Middle frontal gyrus (tissue), 1 donor: Measurements from ENCODE around the gene FAM149B1.

ENCODE experiments used
- DNase-seq: peaks from one replicate; pipeline ENCODE4 v3.0.0-alpha.2; 2015; ENCODE audit warnings: low spot score; ENCODE audit errors: extremely low spot score

The FAM149B1 gene

DNA sequence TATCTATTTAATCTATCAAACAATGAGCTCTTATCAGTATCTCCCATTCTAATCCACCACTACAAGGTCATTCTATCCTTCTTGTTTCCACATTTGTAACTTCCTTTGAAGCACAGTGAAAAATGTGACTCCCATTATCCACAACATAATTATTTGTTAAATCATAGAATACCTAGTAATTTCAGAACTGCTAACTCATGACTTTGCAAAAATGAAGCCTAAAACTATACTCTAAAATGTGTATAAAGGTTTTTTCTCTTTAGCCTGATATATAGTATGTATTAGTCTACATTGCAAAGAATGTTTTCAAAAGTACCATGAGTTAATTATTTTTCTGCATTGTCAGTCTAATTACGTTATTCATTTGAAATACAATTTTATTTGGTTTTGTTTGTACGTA, 96.5 kb downstream of the FAM149B1 start:
- DNase-seq, result no peak

DNA sequence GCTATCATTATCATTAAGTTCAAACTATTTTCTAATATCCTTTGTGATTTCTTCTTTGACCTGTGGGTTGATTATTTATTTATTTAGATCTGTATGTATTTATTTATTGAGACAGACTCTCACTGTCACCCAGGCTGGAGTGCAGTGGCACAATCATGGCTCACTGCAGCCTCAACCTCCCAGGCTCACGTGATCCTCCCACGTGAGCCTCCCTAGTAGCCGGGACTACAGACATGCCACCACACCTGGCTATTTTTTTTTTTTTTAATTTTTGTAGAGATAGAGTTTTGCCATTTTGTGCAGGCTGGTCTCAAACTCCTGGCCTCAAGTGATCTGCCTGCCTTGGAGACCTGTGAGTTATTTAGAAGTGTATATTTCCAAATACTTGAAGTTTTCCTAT, 113.2 kb downstream of the FAM149B1 start:
- no peak for DNase-seq

DNA sequence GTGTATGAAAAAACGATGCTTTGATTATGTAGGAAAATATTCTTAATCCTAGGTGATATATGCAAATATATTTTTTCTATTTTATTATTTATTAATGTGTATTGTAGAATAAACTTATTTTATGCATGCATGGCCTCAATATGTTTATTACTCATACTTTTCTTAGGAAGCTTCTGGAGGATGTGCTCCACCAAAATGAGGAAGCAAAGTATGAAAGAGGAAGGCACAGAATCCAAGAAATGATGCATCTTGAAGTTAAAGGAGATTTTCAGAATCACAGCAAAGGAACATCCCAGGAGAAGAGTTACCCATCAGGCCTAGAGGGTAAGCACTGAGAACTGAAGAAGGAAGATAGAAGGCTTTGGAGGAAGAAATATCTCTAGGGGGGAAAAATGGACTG, 119.5 kb downstream of the FAM149B1 start:
- no peak for DNase-seq

DNA sequence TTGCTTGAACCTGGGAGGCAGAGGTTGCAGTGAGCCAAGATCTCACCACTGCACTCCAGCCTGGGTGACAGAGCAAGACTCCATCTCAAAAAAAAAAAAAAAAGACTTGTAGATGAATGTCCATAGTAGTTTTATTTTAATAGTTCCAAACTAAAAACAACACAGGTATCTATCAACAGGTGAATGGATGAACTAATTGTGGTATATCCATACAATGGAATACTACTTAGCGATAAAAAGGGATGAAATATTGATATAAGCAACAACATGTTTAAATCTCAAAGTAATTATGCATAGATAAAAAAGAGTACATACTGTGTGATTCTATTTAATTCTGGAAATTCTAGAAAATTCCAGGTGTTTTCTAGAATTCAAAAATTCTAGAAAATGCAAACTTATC, 122.0 kb downstream of the FAM149B1 start:
- no peak for DNase-seq

DNA sequence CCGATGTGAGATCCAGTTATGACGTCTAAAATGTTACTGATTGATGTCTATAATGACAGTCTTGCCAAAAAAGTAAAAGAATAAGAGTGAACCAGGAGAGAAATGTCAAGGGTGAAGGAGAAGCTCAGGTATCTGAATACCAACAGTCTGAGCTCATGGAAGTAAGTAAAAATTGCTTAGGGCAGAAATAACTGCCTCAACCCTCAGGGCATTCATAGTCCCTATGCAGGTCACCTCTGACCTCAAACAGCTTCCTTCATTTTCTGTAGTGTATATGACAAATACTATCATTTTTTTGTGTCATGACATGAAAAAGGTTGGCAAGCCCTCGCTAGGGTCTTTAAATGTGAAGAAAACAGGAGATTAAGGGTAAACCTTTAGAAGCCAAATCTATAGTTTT, 125.5 kb downstream of the FAM149B1 start:
- no peak for DNase-seq
